ENCODE data around the gene ULK4.

Gene ULK4

GRCh38 chr3:41205591-41205990 is 756.3 kb downstream of the ULK4 start:
- no peak for DNase-seq

- no peak for DNase-seq
Measured at GRCh38 chr3:41204369-41204768, 757.5 kb downstream of the ULK4 start.

GRCh38 chr3:41202834-41203345 is 759.0 kb downstream of the ULK4 start:
- DNase-seq = peak; percentile 40

GRCh38 chr3:41202075-41202833 is 759.6 kb downstream of the ULK4 start:
- no peak for DNase-seq

GRCh38 chr3:41200669-41201021 is 761.3 kb downstream of the ULK4 start:
- DNase-seq = no peak

DNA sequence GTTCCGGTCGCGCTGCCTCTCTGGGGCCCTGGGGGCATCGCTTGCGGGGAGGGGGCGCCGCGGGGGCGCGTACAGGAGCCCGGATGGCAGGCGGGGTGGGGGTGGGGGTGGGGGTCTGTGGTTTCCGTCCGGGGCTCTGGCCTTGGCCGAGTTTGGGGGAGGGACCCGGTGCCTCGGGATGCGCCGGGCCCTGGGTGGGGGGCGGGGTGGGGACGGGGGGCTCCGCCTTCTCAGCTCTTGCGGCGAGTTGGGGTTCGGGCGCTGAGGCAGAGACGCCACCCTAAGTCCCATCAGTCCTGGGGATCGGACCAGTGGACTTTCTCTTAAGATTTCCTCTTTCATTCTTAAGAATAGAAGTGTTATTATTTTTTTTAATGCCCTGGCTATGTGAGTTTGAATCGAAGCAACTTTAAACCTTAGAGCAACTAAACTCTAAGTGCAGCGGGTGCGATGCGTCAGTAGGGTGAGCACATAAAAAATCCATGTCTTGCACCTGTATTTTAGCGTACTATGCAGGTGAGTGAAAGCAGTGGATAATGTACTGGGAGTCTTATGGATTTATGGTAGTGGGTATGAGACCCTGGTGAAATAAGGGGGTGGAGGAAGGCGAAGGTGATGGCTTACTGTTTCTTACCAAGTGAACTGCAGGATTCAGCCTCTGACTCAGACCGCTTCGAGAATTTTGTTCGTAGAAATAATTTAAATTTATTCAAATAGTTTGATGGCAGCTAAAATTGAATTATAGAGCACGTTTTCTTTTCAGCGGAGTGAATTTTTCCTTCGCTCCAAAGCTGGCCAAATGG is 761.8 kb downstream of the ULK4 start:
- no peak for DNase-seq

GRCh38 chr3:41198950-41199865 is 762.7 kb downstream of the ULK4 start, which contains the start of gene CTNNB1:
CTNNB1 (plus strand) TSS chr3:41199505; CDS start chr3:41224069, 24,564 bp downstream.
- DNase-seq = peak; percentile 88

DNA sequence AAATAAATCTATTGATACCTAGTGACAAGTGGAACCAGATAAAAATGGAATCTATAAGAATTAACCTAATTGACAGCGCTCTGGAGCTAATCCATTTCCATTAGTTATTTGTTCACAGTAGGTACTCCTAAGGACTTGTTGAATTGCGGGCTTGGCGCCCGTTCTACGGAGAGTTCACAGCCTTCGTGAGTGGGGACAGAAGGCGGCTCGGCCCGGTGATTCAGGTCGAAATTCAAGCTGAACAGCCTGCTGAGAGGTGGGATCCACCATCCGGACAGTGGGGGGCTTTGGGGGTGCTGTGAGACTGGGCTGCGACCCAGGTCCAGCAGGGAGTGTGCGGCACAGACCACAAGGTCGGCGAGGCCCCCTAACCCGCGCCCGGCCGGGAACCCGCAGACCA is 763.4 kb downstream of the ULK4 start:
- no peak for DNase-seq

DNA sequence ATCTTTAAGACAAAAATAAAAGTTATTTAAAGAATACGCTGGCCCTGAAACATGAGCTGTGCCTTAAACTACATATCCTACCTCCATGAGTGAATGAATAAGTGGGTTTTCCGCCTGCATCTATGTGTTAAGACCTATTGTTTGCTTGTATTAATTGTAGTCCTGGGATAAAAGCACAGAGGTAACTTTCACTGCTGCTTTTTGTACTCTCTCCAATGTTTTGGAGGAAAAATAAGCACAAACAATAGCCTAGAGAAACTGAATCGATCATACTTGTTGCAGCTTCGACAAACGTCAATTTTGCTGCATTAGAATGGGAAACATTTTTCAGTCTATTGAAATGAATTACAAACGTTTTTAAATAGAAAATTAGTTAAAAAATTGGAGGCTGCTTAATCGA is 763.9 kb downstream of the ULK4 start:
- DNase-seq = no peak

Data from NCI-H226 (cell line).